ENCODE results near the gene MECR. TPM values are rescaled to one million over a fixed set of nuclear protein-coding genes. Genes with fewer than 3 reads are reported as not detected.

Gene MECR
- polyA plus RNA-seq, 1 donor (not counting 4 experiments of a cell fraction or from before 2014, with no cell fraction given): 20.7 TPM

DNA sequence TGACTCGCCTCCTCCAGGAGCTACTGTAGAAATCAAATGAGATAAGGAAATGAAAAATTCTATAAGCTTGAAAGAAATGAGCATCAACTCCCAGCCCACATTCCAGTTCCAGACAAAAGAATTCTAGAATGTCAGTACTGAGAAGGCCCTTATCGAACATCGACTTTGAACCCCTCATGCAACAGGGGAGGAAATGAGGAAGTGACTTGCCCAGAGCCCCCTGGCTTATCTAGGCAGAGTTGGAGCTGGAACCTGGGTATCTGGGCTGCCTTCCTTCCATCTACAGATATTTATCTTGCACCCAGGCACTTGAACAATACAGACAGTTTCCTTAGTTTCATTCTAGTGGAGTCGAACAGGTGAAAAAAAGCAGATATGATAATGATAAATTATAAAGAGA lies 22.3 kb downstream of the MECR start:
- H3K4me3 ChIP-seq (ENCODE audit: control insufficient read depth in 2 of 3, extremely low read depth in 1 of 3, insufficient read depth in 2 of 3, low read depth in 1 of 3, low read length in 3 of 3): no peak overlapping the region
- dilution Hi-C loops (cut with MboI; ENCODE audit: extremely low pct_ligation_motif_present, low sequenced_read_pairs): no loop called here
- H3K4me1 ChIP-seq (ENCODE audit: control insufficient read depth, extremely low read depth, insufficient read depth, low read length): no peaks in the 10 kb centered on the region
- H3K27ac ChIP-seq (ENCODE audit: control insufficient read depth, insufficient read depth, low read length): no peak overlapping the region
- FAIRE-seq (no peak), DNase-seq (ENCODE audit: low read depth, low spot score) (no peak)
- H3K9me1 ChIP-seq (ENCODE audit: control insufficient read depth, extremely low read depth, insufficient read depth, low read length): no peaks in the 10 kb centered on the region
- H3K36me3 ChIP-seq (ENCODE audit: control insufficient read depth in 2 of 2, extremely low read depth in 1 of 2, insufficient read depth in 2 of 2, low read length in 2 of 2): peaks cover 17 to 29% of the 10 kb centered on the region in 2 experiments
- no peaks in the 10 kb centered on the region for H3K9me3 ChIP-seq (ENCODE audit: control insufficient read depth, low read depth, low read length)
- no peak overlapping the region for H3K4me2 ChIP-seq (ENCODE audit: control insufficient read depth, extremely low read depth, insufficient read depth, low read depth, low read length)
- no peaks in the 10 kb centered on the region for H3K27me3 ChIP-seq (ENCODE audit: control insufficient read depth, extremely low read depth, insufficient read depth, low read length)
- H3K9ac ChIP-seq (ENCODE audit: control insufficient read depth, extremely low read depth, insufficient read depth, low read length): no peak overlapping the region
- no peak for TF ChIP-seq EZH2 (IDR thresholded peaks at IDR 0.05; ENCODE audit: low read length)
- TF ChIP-seq, protein P1, sequence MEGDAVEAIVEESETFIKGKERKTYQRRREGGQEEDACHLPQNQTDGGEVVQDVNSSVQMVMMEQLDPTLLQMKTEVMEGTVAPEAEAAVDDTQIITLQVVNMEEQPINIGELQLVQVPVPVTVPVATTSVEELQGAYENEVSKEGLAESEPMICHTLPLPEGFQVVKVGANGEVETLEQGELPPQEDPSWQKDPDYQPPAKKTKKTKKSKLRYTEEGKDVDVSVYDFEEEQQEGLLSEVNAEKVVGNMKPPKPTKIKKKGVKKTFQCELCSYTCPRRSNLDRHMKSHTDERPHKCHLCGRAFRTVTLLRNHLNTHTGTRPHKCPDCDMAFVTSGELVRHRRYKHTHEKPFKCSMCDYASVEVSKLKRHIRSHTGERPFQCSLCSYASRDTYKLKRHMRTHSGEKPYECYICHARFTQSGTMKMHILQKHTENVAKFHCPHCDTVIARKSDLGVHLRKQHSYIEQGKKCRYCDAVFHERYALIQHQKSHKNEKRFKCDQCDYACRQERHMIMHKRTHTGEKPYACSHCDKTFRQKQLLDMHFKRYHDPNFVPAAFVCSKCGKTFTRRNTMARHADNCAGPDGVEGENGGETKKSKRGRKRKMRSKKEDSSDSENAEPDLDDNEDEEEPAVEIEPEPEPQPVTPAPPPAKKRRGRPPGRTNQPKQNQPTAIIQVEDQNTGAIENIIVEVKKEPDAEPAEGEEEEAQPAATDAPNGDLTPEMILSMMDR (optimal IDR thresholded peaks at IDR 0.05 in 1 of 3, IDR thresholded peaks at IDR 0.05 in 1 of 3, conservative IDR thresholded peaks at IDR 0.05 in 1 of 3; ENCODE audit: extremely low read depth in 1 of 3, insufficient read depth in 2 of 3, low read length in 3 of 3): no peak
- H2AFZ ChIP-seq (ENCODE audit: control insufficient read depth, low read length): no peak overlapping the region
- H4K20me1 ChIP-seq (ENCODE audit: control insufficient read depth, extremely low read depth, insufficient read depth, low read length): no peaks in the 10 kb centered on the region
- H3K79me2 ChIP-seq (ENCODE audit: control insufficient read depth, insufficient read depth, low read length): no peaks in the 10 kb centered on the region

DNA sequence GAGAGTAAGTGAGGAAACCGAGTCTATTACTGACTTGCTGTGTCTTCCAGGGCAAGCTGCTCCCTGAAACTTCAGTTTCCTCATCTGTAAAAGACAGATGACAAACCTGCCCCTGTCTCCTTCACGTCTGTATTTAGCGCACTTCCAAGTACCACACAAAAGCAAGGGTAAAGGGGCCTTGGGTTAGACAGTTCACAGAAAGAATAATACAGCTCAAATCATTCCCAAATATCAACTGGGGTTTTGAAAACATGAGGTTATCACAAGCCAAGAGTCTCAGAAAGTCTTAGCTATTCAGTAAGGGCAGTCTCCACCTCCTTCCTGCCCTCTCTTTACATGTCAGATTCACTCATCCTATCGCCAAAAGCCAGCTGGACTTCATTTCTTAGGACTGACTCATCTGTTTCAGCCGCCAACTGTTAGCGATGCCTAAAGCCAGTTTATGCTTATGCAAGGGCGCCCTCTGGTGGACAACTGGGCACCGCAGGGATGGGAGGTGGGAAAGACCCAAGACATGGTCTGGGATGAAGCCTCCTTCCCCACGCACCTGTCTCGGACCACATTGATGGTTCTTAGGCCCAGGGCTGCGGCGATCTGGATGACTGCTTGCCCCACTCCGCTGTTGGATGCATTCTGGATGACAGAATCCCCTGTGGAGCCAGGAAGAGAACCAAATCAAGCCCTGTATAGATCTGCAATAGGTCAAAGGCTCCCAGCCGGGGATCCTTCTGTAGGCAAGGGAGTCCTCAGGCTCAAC lies 28.0 kb downstream of the MECR start:
- TF ChIP-seq, protein P1 (optimal IDR thresholded peaks at IDR 0.05 in 1 of 3, IDR thresholded peaks at IDR 0.05 in 1 of 3, conservative IDR thresholded peaks at IDR 0.05 in 1 of 3; ENCODE audit: extremely low read depth in 1 of 3, insufficient read depth in 2 of 3, low read length in 3 of 3): peak; percentile 88 to 99 (median 98)
- TF ChIP-seq EZH2 (IDR thresholded peaks at IDR 0.05; ENCODE audit: low read length): no peak
- Histone ChIP-seq H3K27me3 (ENCODE audit: control insufficient read depth, extremely low read depth, insufficient read depth, low read length) (no peaks in the 10 kb centered on the region), H3K4me1 (ENCODE audit: control insufficient read depth, extremely low read depth, insufficient read depth, low read length) (peaks cover 10% of the 10 kb centered on the region), H3K27ac (ENCODE audit: control insufficient read depth, insufficient read depth, low read length) (peak overlapping the region; percentile 76), H3K9ac (ENCODE audit: control insufficient read depth, extremely low read depth, insufficient read depth, low read length) (peak overlapping the region; percentile 54), H3K4me2 (ENCODE audit: control insufficient read depth, extremely low read depth, insufficient read depth, low read depth, low read length) (peak overlapping the region; percentile 92), H3K9me3 (ENCODE audit: control insufficient read depth, low read depth, low read length) (no peaks in the 10 kb centered on the region), H3K4me3 (ENCODE audit: control insufficient read depth in 2 of 3, extremely low read depth in 1 of 3, insufficient read depth in 2 of 3, low read depth in 1 of 3, low read length in 3 of 3) (peak overlapping the region in 2 of 3 experiments; percentile 54 to 57), H2AFZ (ENCODE audit: control insufficient read depth, low read length) (peak overlapping the region; percentile 72), H4K20me1 (ENCODE audit: control insufficient read depth, extremely low read depth, insufficient read depth, low read length) (no peaks in the 10 kb centered on the region), H3K36me3 (ENCODE audit: control insufficient read depth in 2 of 2, extremely low read depth in 1 of 2, insufficient read depth in 2 of 2, low read length in 2 of 2) (peaks cover 25 to 26% of the 10 kb centered on the region in 2 experiments), H3K79me2 (ENCODE audit: control insufficient read depth, insufficient read depth, low read length) (no peaks in the 10 kb centered on the region), H3K9me1 (ENCODE audit: control insufficient read depth, extremely low read depth, insufficient read depth, low read length) (peaks cover 2% of the 10 kb centered on the region)
- dilution Hi-C loops (cut with MboI; ENCODE audit: extremely low pct_ligation_motif_present, low sequenced_read_pairs): no loop called here
- DNase-seq (ENCODE audit: low read depth, low spot score) (peak; percentile 88), FAIRE-seq (peak; percentile 100)

Data from keratinocyte (primary cell).